ENCODE data around the gene COG1. TPM values are rescaled to one million over a fixed set of nuclear protein-coding genes. Genes with fewer than 3 reads are reported as not detected.

COG1 gene
- 30.1 and 32.3 TPM in 2 replicates for total RNA-seq

GRCh38 chr17:73192894-73193701 lies at the start of gene COG1:
Gene COG1, plus strand, starts transcription at chr17:73193055. Its CDS starts 15 bp downstream, at chr17:73193070.

Other genes with a start within 250 kb of the COG1 start
- gene SLC39A11, start 100.4 kb upstream of the COG1 start, total RNA-seq: 26.9 and 29.7 TPM in 2 replicates
- gene SSTR2, start 28.0 kb upstream of the COG1 start, total RNA-seq: not detected in 2 replicates
- not detected in 2 replicates for gene CPSF4L, start 68.8 kb downstream of the COG1 start, total RNA-seq
- 60.8 and 72.0 TPM in 2 replicates for gene CDC42EP4, start 118.9 kb downstream of the COG1 start, total RNA-seq

All from myometrial cell (primary cell).